Measurements from ENCODE around the gene OR1F1.

OR1F1 gene

DNA sequence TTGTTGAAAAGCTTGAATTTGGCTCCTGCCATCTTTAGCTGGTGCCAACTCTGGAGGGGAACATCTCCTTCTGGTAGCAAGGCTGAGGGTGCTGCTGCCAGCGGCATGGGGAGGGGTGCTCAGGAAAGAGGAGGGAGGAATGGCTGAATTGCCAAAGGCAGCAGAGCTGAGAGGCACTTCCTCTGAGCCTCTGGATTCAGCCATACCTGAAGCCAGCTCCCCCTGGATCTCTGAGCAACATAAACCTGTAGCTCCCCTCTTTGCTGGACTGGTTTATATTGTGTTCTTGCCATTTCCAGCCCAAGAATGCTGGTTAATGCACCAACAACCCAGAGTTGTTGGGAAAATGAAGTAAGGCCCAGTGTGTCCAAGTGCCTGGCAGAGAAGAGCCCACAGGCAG, 61.0 kb downstream of the OR1F1 start:
- no peak for DNase-seq (ENCODE audit: low spot score)

DNA sequence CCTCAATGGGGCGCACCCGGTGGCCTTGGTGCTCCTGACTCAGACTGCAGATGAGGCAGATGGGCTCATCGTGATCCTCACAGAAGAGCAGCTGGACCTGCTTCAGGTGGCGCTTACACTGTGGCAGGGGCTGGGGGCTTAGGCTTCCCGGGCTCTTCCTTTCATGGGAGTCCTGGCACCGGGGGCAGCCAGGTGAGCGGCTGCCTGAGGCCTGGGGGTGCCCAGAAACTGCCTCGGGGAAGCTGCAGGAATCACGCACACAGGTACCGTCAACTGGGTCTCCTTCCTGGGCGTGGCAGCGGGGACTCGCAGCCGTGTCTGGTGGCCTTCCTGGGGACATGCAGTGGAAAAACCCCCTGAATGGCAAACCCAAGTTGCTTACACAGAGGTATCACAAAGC, 61.4 kb downstream of the OR1F1 start:
- DNase-seq (ENCODE audit: low spot score) = no peak

- no peak for DNase-seq (ENCODE audit: low spot score)
These were observed 65.0 kb downstream of the OR1F1 start for GRCh38 chr16:3252967-3253366.

GRCh38 chr16:3254309-3254708, 66.3 kb downstream of the OR1F1 start:
- DNase-seq (ENCODE audit: low spot score) = no peak

Data from CD4-positive, alpha-beta T cell treated with Interleukin-15 for 4 hours (primary cell).